Activated CD4-positive, alpha-beta T cell treated with anti-CD3 and anti-CD28 coated beads, Interleukin-2, amount 50 U/mL, for 1 hour (primary cell): ENCODE results near the gene ZCCHC7.

Experiments used
- DNase-seq: peaks from one replicate; pipeline ENCODE4 v3.0.0-alpha.2; 2020

ZCCHC7 gene

DNA sequence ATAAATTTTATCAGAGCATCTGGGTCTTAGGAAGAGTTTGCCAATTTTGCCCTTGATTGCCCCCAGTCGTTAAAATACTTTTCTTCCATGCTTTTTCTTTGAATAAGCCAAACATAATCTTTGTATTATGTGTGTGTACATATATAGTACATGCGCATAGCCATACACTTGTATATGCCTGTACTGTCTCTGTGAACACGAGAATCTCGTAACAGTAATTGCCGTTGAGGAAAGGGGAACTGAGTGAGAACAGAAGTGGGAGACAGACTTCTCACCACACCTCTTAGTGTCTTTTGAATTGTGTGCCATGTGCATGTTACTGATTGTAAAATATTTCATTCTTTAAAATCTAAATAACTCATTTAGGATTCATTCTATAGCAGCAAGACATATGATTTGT is 222.5 kb downstream of the ZCCHC7 start:
- no peak for DNase-seq

GRCh38 chr9:37343724-37344123 is 223.3 kb downstream of the ZCCHC7 start:
- no peak for DNase-seq

- DNase-seq = no peak
These were observed 224.7 kb downstream of the ZCCHC7 start for GRCh38 chr9:37345038-37345437.

DNA sequence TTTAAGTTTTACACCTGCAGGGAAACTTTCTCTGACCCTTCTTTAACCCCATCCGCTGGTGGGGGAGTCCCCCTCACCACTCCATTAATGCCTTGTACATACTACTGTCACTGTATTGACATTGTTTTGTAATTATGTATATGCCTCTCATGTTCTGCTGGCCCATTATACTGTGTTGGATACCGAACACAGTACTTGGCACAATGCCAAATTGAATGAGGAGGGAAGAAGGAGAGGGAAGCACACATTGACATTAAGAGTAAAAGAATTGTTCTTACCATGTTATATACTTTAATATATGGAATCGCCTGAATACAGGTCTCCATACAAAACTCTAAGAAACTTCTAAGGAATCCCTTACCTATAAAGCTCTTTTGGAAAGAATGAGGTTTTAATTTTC is 228.5 kb downstream of the ZCCHC7 start:
- DNase-seq = no peak

- DNase-seq = no peak
These were observed 230.3 kb downstream of the ZCCHC7 start for GRCh38 chr9:37350486-37351190.

GRCh38 chr9:37353791-37354190 is 233.4 kb downstream of the ZCCHC7 start:
- DNase-seq = no peak

GRCh38 chr9:37362430-37362829 is 242.1 kb downstream of the ZCCHC7 start:
- no peak for DNase-seq

DNA sequence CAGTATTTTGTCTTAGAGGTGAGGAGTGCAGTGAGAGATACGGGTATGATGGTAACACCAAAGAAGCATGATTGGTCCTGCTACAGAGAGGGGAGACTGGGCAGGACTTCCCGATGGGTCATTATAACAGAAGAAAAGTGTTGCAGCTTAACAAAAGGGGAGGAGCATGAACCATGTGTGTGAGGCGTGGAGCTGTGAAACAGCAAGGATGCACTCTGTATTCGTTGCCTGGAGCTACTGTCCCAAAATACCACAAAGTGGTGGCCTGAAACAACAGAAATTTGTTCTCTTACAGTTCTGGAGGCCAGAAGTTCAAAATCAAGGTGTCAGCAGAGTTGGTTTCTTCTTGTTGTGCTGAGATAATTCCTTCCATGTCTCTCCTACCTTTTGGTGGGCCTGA is 242.8 kb downstream of the ZCCHC7 start:
- no peak for DNase-seq

DNA sequence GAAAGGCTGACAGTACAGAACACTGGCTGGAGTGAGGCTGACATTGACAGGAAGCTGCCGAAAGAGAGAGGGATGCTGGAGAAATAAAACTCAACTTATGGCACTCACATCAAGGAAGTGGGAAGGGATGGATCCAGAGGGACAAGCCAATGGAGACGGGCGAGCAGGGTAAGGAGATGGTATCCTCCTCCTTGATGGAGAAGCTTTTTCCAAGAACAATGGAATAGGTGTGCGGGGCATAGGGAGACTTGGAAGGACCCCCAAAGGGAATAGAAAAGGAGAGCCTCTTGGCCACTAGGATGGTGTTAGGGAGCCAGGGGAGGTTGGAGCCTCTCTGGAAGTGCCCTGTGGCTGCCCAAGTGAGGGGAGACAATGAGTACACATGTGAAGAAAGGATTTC is 243.8 kb downstream of the ZCCHC7 start:
- DNase-seq = no peak

DNA sequence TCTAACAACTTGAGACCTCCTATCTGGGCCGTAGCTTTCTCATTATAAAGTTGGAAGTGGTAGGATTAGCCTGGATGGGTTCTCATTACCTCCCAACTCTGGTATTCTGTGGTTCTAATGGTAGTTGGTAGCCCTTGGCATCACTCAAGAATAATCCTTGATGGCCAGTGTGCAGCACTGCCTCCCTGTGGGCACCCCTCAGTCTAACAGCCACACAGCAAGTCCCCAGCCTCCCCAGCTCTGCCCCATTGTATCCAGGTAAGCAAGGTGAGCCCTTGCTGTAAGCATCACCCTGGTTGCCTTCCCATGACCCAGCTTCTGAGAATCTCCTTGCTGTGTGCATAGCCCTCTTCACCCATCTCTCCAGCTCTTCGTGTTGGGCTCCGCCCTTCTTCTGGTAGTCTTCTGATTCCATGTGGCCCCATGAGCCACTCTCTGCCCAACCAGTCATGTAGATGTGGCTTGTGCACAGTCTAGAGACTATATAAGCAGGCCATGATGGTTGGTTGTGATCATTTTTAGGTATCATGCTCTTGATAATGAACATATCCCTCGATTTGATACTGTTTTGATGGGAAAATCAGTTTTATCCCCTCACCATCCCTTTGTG is 244.5 kb downstream of the ZCCHC7 start:
- no peak for DNase-seq

DNA sequence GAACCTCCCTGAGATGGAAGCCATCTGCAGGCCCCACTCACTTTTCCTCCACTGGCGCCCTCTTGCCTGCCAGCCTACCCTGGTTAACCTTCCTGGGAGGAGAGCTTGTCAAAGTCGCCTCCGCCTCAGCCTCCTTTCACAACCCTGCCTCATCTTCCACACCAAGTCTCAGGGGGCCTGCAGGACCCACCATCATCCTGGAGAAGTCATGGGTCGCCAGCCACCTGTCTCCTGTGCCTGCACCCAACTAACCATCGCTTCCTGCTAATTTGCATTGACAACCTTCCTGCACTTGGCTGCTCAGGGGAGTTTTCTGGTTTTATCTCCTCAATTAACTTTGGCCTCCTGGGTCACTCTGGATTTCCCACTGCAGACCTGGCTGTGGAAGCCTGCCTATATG is 249.3 kb downstream of the ZCCHC7 start:
- DNase-seq = no peak

DNA sequence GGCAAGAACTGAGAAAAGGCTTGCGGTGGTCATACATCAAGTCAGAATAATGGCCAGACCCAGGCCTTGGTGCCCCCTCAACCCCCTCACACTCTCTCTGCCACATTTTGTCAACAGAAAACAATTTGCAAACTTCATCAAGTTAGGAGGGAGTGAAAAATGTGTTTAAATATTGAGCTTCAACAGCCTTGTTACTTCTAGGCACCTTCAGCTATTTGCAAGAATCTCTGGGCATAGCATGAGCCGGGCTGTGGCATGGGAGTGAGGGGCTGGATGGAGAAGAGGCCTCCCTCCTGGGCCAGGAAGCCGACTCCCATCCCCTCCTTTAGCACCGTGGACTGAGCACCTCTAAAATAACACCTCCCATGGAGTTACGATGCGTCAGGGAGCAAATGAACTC is 249.9 kb downstream of the ZCCHC7 start:
- no peak for DNase-seq

GRCh38 chr9:37370968-37371563 is 250.7 kb downstream of the ZCCHC7 start:
- no peak for DNase-seq

GRCh38 chr9:37371565-37372464 is 251.4 kb downstream of the ZCCHC7 start:
- no peak for DNase-seq

GRCh38 chr9:37372839-37373238 is 252.5 kb downstream of the ZCCHC7 start:
- no peak for DNase-seq

DNA sequence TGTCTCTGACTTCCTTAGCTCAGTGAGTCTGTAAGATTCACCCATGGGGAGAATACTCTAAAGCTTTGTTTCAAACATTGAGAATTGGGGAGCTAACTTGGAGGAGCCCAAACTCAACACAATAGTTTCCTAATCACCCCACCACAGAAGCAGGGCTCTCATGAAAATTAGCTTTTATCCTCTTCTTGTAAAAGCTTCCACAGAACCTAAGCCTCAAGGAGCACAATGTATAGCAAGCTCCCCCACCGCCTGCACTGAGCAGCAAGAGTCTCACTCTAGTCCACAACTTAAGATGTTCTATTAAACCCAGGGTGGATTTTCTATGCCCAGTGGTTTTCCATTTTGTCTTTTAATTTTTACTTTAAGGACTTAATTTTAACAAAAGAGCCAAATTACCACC is 253.2 kb downstream of the ZCCHC7 start:
- no peak for DNase-seq

- no peak for DNase-seq
These were observed 254.5 kb downstream of the ZCCHC7 start for GRCh38 chr9:37374892-37375291.

- DNase-seq = no peak
These were observed 257.6 kb downstream of the ZCCHC7 start for GRCh38 chr9:37377688-37378612.

GRCh38 chr9:37378613-37379004 is 258.2 kb downstream of the ZCCHC7 start:
- no peak for DNase-seq

DNA sequence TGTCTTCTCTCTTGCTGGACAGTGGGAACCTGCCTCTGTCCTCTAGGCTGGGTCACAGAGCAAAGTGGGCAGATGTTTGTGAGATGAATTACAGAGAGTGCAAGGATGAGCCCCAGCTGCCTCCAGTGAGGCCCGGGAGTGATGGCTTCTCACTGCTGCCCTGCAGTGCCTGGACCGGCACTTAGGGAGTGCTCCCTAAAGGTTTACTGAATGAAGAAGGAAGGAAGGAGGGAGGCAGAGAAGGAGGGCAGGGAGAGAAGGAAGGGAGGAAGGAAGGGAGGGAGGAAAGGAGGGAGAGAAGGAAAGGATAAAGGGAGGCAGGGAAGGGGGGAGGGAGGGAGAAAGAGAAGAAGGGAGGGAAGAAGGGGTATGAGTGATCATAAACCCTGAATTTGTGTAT is 259.5 kb downstream of the ZCCHC7 start:
- no peak for DNase-seq

DNA sequence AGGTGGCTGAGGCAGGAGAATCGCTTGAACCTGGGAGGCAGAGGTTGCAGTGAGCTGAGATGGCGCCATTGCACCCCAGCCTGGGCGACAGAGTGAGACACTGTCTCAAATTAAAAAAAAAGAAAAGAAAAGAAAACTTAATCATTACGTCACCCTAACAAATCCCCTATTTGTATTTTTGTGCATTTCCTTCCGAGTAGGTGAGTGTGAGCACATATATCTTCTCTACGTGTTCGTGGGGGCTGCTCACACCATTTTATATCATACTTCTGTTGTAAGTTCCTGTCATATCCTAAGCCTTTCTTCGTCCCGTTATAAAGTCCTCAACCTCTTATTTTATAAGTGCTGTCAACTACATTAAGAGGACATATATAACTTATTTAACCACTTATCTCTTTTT is 260.2 kb downstream of the ZCCHC7 start:
- no peak for DNase-seq

GRCh38 chr9:37381094-37381741 is 260.8 kb downstream of the ZCCHC7 start:
- DNase-seq = no peak
